GM20431 (cell line): Measurements from ENCODE around the gene FAM222A.

Experiments
- in situ Hi-C: fragments of 300-500 bp; cut with MseI, MboI; formaldehyde crosslinking; loops from one replicate; pipeline ENCODE4 v1.15.0; 2020; ENCODE audit warnings: low sequenced_read_pairs; ENCODE audit not compliant: unreplicated experiment

The FAM222A gene

DNA sequence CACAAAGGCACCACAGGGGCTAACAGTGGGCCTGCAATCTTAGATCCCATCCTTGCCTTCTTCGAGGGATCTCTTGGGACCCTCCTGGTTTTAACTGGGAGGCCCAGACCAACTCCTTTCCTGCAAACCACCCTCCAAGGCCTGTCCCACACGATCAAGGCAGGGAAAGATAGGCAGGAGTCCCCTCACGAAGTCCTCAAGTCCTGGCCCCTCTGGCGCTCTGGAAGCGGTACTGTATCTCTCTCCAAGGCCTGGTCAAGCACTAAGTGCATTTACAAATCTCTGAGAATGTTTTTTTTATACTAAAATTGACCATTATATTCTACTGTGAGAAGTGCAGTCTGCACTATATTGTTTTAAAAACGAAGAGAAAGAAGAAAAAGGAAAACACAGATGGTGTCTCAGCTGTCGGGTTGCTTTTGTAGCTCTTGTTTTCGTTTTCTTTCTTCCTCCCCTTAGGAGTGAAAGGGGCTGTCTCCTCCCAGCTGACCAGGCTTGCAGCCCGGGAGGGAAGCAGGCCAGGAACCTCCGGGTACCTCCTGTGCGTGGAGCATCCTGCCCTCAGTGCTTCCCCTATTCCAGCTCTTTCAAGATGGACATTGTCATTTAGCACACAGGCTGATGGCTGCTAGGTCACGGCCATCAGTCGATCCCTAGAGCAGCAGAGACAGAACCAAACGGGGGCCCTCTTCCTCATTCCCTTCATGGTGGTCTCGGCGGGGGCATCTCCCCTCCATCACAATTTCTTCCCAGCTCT lies 56.7 kb downstream of the FAM222A start:
- in situ Hi-C loops = loop anchor here (10.0 kb wide), 1 partner anchor 165 kb away; no protein-coding TSS in a partner anchor

DNA sequence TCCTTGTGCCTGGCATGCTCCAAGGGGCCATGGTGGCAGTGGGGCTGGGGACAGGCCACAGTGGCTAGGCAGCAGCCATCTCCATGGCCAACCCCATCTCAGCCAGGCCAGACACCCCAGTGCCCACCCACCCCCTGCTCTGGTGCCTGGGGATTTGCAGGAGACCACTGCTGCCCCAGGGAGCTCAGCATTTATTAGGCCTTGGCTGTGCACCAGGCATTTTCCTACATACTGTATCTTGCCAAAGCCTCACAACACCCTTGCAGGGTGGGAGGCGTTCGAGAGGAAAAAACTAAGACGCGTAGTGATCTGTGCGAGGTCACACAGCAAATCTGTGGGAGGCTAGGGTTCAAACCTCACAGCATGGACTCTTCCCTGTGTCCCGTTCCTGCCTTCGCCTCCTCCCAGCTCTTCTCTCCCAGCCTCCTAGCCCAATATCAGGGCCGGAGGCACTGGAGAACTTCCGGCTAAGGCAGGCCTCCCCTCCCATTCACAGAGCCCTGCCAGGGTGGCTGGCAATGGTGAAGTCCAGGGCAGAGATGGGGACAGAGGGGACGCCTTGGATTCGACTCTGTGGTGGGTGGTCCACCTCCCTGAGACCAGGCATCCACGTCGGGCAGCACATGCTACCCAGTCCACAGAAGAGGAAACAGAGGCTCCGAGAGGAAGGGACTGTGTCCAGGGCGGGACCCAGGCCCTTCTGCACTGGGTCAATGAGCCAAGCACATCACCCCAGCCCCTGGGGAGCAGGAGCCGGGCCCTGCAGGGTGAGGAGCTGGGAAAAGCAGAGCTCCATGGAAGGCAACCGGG lies 57.4 kb downstream of the FAM222A start:
- in situ Hi-C loops = loop anchor here (10.0 kb wide), 1 partner anchor 166 kb away; no protein-coding TSS in a partner anchor

DNA sequence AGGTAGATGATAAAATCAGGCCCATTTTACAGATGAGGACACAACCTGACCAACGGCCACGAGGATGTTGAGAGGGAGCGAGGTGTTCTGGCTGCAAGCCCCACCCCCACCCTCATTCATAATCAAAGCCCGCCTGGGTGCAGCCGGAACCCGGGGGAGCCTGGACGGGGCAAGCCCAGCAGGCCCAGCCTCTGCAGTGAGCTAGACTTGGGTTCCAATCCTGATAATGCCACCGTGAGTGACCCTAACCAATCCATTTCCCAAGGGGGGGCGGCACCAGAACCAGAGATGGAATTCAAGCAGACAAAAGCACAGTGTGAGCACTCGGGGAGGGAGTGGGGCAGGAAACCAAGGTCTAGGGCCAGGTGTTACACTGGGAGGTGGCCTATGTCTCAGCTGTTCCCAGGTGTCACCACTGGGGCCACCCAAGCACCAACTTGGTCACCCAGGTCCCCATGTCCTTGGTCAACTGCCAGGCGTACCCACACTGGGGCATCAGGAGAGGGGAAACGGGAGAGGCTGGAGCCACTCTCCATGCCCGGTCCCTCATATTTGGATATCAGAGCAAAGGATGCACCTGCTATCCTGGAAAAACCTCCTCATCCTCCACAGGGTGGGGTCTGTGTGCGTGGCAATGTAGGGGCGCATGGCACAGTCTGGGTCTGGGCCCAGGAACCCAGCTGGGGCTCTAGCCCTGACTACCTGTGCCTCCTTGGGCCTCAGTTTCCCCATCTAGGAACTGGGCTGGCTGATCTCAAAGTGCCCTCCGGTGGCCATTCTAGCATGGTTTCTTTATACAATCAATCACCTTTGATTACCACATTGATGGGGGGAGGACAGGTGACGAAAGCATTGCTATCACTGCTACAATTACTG lies 58.4 kb downstream of the FAM222A start:
- in situ Hi-C loops = loop anchor here (10.0 kb wide), 1 partner anchor 167 kb away; no protein-coding TSS in a partner anchor

DNA sequence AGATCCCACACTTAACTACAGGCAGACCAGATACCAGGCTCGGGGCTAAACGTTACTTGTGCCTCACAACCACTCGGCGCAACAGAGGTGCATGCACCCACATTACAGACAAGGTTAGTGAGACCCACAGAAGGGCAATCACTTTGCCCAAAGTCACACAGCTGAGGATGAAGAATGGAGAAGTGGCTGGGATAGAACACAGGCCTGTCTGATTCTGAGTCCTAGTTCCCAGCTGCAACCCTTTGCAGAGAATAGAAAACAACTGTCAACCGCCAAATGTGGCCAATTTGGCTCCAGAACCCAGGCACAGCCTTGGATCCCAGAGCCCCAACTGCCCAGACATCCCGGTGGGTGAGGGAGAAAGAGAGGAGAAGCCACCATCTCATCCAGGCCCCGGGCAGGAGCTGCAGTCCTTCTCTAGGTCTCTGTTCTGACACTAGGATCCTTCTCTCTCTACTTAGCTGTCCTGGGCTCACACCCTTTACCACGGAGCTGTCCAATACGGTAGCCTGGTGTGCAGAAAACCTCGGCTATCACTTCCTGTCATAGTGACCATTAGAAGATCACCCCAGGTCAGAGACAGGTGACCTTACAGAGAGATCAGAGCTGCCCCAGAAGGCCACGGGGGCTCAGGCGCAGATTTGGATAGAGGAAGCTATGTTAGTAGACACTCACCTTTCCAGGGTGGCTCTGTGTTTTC lies 59.1 kb downstream of the FAM222A start:
- in situ Hi-C loops = loop anchor here (10.0 kb wide), 1 partner anchor 168 kb away; no protein-coding TSS in a partner anchor

DNA sequence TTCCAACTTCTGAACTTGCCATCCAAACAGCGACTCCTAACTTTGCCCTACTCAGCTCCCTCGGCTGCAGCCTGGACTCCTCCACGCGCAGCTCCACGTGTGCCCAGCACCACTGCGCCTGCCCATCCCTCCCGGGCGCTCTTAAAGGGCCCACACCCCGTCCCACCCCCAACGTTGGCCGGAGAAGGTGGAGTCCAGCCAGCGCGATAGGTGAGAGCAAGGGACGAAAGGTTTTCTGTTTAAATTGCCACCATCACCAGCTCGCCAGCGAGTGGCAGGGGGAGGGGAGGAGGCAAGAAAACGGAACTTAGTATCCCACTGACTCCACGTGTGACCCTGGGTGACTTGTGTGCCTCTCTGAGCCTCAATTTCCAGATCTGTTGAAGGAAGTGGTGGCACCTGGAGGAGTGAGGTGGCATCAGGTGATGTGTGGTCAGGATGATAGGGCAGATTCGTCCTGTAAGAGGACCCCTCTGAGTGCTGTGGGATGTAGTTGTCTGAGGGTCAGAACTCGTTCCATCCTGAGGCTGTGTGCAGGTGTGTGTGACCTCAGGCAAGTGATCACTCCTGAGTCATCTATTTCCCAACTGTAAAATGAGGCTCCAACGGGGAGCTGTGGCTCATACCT lies 59.9 kb downstream of the FAM222A start:
- in situ Hi-C loops = loop anchor here (10.0 kb wide), 1 partner anchor 169 kb away; no protein-coding TSS in a partner anchor

DNA sequence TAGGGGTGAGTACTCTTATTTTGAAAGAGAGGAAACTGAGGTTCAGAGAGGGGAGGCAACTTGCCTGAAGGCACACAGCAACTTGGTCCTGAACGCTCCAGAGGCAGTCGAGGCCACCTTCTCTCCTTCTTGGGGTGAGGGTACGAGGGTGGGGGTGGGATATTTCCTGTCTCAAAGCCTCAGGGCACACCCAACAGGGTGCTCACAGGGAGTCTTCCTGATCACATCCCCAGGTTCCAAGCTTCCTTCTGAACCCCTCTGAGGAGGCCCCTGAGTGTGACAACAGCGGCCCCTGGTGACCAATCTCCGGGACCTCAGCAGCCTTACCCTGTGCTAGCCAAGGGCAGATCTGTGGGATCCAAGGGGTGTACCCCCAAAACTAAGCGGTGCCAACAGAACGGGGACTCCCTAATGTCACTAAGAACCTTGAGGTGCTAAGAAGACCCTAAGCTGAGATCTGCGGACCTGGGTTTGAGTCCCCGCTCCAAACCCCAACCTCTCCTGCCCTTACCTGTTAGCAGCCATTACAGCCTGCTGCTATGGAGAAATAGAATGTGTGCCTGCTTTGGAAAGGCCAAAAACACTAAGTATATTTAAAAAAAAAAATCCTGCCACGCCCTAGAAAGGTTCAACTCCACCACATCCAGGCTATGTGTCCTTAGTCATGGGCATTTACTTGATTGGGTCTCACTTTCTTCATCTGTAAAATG lies 61.7 kb downstream of the FAM222A start:
- in situ Hi-C loops = loop anchor here (10.0 kb wide), 1 partner anchor 171 kb away; no protein-coding TSS in a partner anchor

DNA sequence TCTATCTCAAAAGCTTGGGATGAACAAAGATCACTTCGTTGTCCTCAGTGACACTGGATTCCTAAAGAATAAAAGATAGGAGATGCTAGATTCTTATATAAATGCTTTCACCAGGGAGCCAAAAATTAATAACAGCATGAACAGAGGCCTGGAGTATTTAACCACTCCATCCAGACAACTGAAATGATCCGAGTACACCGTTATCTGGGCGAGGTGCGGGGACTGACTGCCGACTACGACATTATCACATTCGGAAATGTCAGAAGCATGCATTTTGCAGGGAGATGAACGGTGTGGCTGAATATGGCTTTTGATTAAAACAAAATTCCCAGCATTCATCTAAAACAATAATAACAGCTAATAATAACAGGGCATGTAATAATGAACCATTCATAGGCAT lies 63.0 kb downstream of the FAM222A start:
- in situ Hi-C loops = loop anchor here (10.0 kb wide), 1 partner anchor 172 kb away; no protein-coding TSS in a partner anchor

DNA sequence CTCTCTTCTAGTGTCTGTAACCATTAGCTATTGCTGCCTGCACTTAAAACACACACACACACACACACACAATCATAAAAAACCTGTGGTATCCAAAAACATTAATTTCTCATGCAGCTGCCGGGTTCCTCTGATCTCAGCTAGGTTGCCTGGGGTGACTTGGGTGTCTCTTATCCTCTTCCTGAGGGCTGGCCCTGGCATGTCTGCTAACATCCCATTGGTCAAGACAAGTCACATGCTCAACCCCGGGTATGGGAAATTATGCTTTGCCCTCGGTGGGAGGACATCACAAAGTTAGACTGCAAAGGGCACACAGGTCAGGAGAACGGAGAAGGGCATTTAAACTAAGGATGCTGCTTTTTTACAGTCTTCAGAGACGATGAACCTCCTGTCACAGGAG lies 63.9 kb downstream of the FAM222A start:
- in situ Hi-C loops = loop anchor here (10.0 kb wide), 1 partner anchor 173 kb away; no protein-coding TSS in a partner anchor

DNA sequence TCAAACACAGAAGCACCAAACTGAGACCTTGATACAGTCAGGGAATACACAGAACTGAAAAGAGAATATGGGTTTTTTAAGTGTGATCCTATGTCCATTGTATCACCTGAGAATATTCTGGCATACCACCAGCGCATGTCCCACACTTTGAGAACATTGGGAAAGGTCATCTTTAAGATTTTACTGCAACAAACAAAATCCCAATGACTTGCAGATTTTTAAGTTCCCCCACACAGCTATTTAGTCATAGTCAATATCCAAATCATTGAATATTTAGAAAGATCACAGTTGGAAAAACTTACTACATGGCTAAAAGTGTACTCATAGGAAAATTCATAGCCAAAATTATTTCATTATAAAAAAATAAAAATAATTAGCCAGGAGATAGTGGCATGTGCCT lies 65.1 kb downstream of the FAM222A start:
- in situ Hi-C loops = loop anchor here (10.0 kb wide), 1 partner anchor 174 kb away; no protein-coding TSS in a partner anchor

DNA sequence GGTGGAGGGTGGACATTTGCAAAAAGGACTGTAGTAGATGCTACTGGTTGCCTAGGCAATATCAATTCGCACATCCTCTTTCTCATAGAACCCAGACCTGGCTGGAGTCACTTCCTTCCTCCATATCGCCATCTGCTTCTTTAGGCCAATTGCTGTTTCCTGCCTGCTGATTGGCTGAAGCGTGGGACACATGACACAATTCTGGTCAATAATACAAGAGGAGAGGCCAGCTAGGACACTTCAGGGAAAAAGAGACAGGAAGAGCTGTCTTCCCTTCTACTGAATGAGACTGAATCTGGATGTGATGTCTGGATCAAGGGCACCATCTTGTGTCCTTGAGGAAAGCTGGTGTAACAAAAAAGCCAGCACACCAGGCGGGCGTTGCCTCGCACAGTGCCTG lies 65.8 kb downstream of the FAM222A start:
- in situ Hi-C loops = loop anchor here (10.0 kb wide), 1 partner anchor 175 kb away; no protein-coding TSS in a partner anchor

DNA sequence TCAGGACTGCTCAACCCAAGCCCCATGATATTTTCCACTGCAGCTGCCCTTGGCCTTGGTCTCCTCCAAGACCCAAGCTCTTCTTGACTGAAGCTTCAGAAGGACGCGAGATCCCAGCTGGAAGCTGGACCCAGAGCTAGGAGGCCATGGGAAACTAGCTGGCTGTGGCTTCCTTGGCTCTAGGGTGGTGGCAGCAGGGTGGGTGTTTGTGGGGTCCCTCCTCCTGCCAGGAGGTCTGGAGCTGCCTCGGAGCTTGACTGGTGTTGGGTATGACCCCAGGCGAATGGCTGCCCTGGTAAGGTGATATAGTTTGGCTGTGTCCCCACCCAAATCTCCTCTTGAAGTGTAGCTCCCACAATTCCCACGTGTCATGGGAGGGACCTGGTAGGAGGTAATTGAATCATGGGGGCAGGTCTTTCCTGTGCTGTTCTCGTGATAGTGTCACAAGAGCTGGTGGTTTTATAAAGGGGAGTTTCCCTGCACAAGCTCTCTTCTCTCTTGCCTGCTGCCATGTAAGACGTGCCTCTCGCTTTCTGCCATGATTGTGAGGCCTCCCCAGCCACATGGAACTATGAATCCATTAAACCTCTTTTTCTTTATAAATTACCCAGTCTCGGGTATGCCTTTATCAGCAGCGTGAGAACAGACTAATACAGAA lies 68.2 kb downstream of the FAM222A start:
- in situ Hi-C loops = no loop called here

DNA sequence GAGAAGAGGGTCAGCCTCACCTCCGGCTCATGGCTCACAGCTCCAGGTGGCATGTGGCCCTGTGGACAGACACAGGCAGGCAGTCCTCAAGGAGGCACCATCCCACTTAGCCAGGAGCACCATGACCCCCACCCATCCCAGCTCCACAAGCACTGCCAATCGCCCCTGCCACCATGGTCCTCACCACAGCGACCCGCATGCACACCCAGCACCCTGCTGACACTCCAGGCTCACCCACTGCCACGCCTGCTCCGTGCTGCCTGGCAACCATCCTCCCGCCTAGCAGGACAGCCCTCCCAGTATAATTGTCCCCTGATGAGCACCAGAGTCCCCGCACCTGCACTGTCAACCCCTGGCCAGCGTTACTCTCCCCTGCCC lies 68.7 kb downstream of the FAM222A start:
- in situ Hi-C loops = no loop called here

DNA sequence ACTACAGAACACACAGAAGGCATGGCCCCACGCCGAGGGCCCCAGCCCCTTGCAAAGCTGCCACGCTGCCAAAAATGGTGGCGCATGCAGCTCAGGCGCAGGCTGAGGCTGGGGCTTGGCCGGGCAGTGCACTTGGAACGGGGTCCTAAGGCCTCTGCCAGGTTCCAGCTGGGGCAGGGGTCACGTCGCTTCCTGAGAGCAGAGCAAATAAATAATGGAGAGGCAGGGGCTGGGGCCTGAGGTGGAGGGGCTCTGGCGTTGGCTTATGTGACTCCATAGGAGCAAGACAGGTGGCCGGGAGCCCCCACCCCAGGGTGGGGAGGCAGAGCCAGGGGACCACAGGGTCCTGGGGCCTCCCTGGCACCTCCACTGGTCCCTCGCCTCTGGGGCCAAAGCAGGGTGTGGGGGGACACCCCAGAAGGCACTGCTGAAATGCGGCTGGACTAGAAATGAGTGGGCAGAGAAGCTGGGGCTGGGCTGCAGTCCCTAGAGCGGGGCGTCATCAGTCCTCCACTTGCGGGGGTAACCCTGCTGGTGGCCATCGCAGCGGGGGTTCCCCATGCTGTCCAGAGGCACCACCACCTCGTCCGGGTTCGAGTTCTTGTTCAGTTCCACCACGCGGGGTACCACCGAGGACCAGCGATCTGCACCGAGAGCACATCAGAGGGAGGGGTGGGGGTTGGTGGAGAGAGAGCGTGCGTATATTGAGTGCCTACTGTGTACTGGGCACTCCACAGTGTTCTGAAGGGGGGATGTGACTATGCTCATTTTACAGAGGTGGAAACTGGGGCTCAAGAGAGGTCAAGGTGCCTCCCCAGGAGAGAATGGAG lies 69.7 kb downstream of the FAM222A start:
- in situ Hi-C loops = no loop called here

DNA sequence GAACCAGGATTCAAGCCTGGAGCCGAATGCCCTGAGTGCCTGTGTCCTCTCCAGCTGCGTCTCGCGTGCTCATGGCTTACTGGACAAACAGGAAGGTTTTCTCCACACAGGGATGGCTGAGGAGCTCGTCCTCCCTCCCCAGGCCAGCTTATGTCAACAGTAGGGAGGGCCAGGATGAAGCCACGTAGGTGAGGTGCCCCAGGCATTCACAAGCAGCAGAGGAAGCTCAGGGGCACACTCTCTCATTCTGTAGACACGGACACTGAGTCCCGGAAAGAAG lies 70.3 kb downstream of the FAM222A start:
- in situ Hi-C loops = no loop called here

DNA sequence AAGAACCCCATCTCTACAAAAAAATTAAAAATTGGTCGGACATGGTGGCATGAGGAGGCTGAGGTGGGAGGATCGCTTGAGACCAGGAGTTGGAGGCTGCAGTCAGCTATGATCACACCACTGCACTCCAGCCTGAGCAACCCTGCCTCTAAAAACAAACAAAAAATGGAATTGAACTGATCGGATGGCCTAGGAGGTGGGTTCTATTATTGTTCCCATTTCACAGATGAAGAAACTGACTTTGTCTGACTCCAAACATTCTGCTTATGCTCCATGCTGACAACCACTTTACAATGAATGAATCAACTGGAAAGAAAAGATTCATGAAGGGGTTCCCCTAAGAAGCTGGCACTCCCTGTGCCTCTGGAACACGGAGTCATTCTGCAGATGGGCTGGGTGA lies 72.2 kb downstream of the FAM222A start:
- in situ Hi-C loops = no loop called here

DNA sequence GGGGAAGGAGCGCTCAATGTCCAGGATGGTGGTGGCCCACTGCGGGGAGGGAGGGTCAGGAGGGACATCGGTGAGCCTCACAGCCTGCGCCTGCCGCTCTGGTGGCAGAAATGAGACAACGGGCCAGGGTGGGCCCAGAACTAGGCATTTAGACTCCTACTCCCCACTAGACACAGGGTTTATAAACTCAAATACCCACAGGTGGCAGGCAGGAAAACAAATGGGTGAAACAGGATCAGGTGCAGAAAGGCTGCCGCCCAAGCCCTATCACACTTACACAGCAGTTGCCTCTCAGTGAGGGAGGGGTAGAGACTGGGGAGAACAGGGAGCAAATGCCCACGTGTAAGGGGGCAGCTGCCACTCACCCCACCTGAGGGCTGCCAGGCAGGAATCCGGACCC lies 73.2 kb downstream of the FAM222A start:
- in situ Hi-C loops = no loop called here

DNA sequence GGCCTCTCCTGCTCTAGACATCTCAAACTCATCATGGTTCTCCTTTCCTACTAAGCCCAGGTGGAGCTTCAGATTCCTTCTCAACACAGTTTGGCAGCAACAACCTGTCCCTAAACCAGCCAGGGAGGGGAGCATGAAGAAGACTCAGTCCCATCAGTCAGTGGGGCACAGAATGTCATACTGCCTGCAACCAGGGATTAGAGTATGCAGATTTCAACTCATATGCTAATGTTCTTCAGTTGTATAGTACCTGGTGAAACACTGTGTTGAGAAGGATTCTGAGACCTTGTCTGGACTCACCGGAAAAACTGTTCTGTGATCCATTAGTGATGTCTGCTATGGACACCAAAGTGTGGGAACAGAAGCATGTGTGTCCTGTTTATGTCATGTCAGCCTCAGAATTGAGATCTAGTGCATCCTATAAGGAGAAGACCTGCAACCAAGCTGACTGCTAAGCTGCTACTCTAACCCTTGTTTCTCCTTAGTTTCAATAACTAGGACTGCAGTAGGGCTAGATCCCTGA lies 76.0 kb downstream of the FAM222A start:
- in situ Hi-C loops = no loop called here
